GM12878 (cell line): ENCODE data around the gene ASB3.

ENCODE experiments used
- CTCF ChIP-seq, 3 experiments: IDR thresholded peaks in 2 of 3; conservative IDR thresholded peaks in 1 of 3; 2 replicates each; pipeline ENCODE4 v1.5.1; 2011; ENCODE audit warnings: low read depth in 3 of 3, low read length in 3 of 3, mild to moderate bottlenecking in 3 of 3, control low read depth in 2 of 3, moderate library complexity in 2 of 3, inconsistent platforms in 1 of 3, mixed read lengths in 1 of 3; ENCODE audit not compliant: control insufficient read depth in 2 of 3, insufficient read depth in 1 of 3; ENCODE audit errors: extremely low read depth in 1 of 3
- EED ChIP-seq: sonication (generic); IDR thresholded peaks from 2 replicates; pipeline ENCODE4 v1.6.1; 2016; ENCODE audit warnings: antibody characterized with exemption, low read depth
- FOXK2 ChIP-seq: fragments of 450-650 bp; IDR thresholded peaks from 2 replicates; pipeline ENCODE4 v1.6.1; 2017; ENCODE audit warnings: mild to moderate bottlenecking, moderate library complexity
- POLR2A ChIP-seq: IDR thresholded peaks from 2 replicates; pipeline ENCODE4 v1.6.1; 2011; ENCODE audit warnings: low read depth, mild to moderate bottlenecking, low read length
- RAD21 ChIP-seq: IDR thresholded peaks from 2 replicates; pipeline ENCODE4 v1.6.1; 2011; ENCODE audit warnings: mild to moderate bottlenecking, low read depth, low read length, moderate library complexity; ENCODE audit not compliant: insufficient read depth
- TAF1 ChIP-seq: IDR thresholded peaks from 2 replicates; pipeline ENCODE4 v1.6.1; 2011; ENCODE audit warnings: mild to moderate bottlenecking, low read depth, low read length, borderline replicate concordance
- TCF12 ChIP-seq: IDR thresholded peaks from 2 replicates; pipeline ENCODE4 v1.6.1; 2011; ENCODE audit warnings: low read depth, mild to moderate bottlenecking, low read length
- ZBED1 ChIP-seq: IDR thresholded peaks from 2 replicates; pipeline ENCODE4 v1.6.1; 2016; ENCODE audit warnings: borderline replicate concordance

- TF ChIP-seq FOXK2 (no peak), TAF1 (no peak), CTCF (IDR thresholded peaks at IDR 0.05 in 2 of 3, conservative IDR thresholded peaks at IDR 0.05 in 1 of 3; ENCODE audit: control insufficient read depth in 2 of 3, extremely low read depth in 1 of 3, insufficient read depth in 1 of 3, low read depth in 3 of 3, low read length in 3 of 3) (no peak), ZBED1 (no peak), POLR2A (no peak), TCF12 (no peak), RAD21 (no peak), EED (no peak)
Observed at GRCh38 chr2:53820711-53821110, 34.0 kb upstream of the ASB3 start.
